HG03354 (cell line): Measurements from ENCODE around the gene DLL1.
"Not testable (repeated sequence)": the region's sequence is repeated elsewhere in the genome, so short reads cannot be mapped to it uniquely, and the experiment has no call there.

Source experiments
- ATAC-seq: cut with Tn5 transposase; IDR thresholded peaks from one replicate; pipeline ENCODE4 v1.9.1; 2021; ENCODE audit warnings: mild to moderate bottlenecking; ENCODE audit not compliant: unreplicated experiment, poor library complexity, severe bottlenecking

DLL1 gene

DNA sequence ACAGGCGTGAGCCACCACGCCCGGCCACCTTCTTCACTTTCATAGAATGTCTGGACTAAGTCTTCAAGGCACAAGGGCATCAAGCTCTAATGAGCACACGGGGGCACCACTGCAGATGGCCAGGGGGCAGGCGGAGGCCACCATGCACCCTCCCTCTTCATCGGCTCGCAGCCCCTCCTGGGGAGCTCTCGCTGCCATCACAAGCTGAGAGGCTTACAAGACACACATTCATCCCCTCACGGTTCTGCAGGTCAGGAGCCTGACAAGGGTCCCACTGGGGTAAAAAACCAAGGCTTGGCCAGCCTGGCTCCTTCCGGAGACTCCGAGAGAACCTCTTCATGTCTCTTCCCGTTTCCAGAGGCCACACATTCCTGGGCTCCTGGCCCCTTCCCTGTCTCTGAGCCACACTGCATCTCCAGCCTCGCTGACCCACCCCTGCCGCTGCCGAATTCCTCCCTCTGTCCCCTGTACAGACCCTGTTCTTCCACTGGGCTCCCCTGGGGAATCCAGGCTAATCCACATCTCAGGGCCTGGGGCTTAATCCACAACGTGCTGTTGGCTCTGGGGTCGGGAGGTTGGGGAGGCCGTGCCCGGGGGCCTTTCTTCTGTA lies 19.8 kb downstream of the DLL1 start:
- ATAC-seq, result no peak

DNA sequence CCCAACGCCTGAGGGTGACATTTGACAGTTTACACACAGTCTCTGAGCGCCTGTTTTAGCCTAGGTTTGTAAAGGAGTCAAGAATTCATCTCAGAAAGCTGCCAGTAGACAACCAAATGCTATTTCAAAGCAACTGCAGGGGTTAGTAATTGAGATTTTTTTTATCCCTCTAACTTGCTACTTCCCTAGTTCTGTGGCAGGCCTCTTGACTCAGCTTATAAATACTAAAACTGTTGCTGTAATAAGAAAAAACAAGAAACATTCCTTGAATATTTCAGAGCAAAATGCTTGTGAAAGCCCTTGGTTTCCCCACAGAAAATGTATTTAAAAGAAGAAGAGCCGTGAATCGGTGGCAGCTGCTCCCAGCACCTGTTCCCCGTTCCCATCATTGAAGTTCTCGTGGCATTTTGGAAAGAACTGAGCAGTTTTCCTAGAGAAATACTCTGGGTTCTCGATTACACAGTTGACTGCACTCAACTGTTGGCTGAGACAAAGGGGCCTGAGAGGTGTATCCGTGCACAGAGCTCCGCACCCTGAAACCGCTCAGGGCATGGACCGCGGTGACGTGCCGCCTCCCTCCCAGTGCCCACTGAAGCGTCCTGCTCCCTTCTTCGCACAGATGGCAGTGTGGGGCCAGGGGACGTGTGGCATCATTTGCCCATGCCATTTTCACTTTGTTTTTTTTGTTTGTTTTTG lies 20.9 kb downstream of the DLL1 start:
- no peak for ATAC-seq

DNA sequence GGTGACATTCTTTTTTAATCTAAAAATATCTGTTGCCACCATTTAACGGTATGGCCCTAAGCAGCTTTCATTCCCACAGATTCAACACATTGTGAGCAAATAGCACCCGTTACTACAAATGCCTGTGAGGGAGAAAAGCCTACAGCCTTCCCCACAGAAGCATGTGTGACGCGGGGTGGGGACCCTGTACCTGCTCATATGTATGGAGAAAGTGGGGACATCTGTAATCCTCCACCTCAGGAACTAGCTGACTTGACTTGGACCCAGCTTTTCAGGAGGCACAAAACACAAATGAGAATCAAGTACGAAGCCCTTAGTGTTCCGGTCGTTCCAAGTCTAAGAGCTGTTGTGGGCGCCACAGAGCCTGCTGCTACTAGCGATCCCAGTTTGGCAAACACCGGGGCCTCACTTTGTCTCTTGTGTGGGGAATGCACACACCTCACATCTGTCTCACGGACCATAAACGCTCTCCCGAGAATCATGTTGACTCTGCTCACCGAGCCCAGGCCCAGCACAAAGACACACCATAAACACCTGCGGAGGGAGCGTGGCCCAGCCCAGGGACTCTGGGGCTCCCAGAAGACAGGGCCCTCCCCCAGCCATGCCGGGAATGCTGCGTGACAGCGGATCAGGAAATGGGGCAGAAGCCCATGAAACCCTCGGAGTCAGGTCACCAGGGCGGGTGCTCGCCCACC lies 21.6 kb downstream of the DLL1 start:
- ATAC-seq, result no peak

DNA sequence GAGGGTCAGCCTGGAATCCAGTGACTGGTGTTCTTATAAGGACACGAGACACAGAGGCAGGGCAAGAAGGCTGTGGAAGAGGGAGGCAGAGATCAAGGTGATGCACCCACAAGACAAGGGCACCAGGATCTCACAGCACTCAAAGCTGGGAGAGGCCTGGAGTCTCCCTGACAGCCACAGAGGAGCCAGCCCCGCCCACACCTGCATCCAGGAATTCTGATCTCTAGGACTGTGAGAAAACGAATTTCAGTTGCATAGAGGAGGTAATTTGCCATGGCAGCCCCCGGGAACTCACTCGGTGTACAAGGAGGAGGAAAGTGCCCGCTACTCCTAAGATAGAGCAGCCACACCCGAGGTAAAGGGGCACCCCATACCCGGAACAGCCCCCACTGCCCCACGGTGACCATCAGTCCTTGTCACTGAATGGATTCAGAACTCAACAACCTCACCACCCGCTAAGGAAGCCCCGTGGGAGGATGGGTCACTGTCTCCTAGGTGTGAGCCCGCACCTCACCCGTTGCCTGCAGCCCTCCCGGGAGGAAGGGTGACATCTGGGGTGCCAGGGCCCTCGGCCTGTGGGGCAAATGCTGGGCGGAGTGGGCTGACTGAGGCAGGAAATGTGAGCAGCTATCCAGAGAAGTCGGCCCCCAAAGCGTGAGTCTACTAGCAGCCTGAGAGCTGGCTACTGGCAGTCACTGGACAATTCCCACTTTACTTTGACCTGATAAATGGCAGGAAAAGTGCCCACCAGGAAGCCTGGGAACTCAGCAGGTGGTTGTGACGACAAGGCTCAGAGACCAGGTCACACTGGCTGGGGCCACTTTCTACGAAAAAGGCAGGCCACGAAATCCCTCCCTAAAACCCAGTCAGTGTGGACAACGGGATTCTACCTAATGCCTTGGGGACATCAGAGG lies 22.4 kb downstream of the DLL1 start:
- no peak for ATAC-seq

DNA sequence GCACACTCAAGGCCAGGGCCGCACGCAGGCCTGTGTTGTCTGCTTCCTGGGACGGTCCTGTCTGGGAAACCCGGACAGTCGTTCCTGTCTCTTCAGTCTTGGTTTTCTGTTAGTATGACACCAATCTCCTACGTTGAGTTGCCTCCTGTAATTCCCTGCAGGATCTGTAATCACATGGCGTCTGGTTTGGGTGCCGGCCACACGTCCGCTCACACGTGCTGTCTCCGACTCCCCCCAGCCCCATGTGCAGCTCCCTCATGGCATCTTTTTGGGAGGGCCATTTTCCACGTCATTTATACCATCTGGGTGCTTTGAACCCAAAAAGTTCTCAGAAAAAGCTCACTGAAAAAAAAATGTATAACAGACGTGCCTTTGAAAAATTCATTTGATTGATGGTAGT lies 23.2 kb downstream of the DLL1 start:
- no peak for ATAC-seq

DNA sequence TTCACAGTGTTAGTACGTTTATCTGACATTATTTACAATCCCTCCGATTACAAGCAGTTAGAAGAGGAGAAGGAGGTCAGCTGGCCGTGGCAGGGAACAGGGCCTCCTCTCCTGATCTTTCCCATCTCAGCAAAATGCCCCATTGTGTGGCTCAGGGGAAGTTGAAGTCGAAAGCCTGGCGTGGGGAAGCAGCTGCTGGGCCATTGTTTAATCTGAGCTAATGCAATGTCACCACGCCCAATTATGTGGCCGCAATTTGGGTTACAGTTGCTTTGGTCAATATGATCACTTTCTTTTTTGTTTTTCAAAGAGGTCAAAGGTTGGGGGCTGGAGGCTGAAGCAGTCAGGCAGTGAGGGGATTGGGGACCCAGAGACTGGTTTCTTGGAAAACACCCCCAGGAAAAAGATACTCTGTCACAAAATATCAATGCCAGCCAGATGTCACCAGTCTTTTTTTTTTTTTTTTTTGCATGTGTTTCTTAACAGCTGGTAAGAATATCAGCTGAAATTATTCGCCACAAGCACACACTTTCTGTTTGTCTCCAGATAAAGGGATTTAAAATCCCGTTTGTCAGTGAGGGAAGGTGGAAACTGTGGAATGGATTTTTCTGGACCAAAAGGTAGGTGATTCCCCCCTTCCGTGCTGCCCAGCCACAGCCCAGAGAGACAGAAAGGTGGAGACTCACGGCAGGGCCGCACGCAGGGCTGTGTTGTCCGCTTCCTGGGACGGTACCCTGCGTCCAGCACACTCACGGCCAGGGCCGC lies 24.6 kb downstream of the DLL1 start:
- ATAC-seq, result no peak

DNA sequence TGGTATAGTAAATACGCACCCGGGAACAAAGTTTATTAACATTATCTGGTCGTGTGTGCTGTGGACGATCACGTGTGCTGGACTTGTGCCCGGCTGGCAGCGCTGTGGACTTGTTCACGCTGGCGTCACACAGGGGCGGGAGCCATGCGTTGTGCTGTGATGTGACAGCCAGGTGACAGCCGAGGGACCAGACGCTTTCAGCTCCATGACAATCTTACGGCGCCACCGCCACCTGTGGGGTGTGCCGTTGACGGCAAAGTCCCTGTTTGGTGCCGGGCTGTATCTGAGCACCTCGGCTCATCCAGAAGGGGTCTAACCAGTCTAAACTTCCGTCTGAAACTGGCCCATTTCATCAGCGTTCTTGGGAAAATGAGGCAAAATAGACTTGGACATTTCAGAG lies 25.2 kb downstream of the DLL1 start:
- ATAC-seq, result no peak

DNA sequence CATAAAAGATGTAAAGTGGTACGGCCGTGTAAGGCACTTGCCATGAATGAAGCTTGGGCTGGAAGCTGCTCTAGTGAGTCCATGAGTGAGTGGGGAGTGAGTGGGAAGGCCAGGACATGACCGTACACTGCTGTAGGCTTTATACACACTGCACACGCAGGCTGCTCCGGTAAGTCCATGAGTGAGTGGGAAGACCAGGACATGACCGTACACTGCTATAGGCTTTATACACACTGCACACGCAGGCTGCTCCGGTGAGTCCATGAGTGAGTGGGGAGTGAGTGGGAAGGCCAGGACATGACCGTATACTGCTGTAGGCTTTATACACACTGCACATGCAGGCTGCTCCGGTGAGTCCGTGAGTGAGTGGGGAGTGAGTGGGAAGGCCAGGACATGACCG lies 26.2 kb downstream of the DLL1 start:
- not testable (repeated sequence) for ATAC-seq

DNA sequence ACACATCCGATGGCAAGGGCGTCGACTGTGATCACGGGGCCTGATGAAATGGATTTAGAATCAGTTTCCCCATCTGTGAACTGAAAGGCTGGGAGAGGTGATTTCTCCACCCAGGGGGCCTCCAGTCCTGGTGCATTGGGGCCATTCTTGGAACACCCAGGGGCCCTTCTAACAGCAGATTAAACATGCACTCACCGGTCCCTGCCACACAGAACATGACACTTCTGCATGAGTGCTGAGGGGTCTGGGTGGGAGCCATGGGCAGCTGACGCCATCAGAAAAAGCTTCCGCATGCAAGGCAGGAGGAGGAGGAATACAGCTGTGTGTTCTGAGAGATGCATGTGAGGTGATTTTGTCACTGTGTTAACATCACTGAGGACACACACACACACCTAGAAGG lies 26.8 kb downstream of the DLL1 start:
- ATAC-seq, result no peak

DNA sequence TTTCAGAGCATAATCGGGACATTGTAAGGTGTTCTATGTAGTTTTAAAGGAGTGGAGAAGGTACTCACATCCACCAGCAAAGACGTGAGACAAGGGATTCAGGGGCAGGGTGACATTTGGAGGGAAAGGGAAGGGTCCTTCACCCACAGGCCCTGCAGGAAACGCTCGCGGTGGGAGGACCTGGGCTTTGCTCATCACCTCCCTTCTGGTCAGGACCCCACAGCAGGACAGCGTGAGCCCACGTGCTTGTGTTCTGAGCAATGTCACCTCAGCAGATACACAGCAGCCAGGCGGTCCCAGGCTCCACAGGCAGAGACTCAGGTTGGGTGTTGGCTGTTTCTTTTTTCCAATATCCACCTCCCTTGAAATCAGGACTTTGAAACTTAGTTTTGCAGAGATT lies 27.5 kb downstream of the DLL1 start:
- ATAC-seq, result no peak

DNA sequence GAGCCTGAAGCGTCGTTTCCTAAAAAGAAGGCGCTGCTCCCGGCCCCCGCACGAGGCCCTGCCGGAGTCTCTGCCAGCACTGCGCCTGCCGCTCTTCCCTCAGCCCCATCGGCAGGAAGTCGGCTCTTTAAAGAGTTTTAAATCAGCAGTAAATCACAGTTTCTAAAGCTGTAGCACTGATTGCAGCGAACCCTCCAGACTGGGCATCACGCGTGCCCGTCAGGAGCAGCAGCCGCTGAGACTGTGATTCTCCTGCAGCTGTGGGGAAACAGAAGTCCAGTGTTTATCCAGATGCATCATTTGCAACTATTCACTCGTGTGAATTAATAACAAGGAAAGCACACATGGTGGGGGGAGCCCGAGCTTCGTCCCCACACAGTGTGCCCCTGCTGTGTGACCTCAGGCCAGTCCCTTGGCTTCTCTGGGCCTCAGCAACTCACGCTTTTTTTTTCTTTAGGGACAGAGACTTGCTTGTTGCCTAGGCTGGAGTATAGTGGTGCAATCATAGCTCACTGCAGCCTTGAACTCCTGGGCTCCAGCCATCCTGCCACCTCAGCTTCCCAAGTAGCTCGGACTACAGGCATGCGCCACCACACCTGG lies 28.3 kb downstream of the DLL1 start:
- no peak for ATAC-seq

DNA sequence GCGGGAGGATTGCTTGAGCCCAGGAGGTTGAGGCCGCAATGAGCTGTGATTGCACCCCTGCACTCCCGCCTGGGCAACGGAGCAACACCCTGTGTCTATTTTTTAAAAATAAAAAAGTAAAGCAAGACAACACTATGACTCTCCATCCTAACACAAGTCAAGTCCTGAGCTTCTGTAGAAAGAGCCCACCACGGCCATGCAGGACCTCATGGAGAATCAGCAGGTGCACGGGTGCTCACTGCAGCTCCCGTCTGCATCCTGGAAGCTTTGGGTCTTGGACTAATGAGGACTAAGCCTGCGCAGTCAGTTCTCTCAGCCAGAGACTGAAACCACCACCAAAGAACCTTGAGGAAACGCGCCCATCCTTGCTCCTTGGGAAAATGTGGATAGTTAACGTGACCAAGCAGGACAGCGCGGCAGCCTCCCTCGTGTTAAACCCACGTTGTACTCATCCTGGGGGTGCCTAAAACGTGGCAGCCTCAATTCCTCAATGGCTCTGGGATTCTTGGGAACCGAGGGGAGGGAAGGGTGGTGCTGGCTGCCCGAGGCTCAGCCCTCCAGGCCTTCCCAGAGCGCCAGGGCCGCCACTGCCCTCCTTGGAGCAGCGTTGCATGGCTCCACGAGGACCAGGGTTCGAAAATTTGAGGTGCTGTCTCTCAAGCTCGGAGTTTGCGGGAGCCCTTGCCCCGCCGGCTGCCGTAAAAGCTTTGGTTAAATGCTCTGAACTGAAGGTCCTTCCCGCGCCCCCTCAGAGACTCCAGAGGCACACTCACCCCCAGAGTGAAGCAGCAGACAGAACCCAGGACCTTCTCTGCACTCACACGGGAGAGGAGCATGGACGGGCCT lies 29.0 kb downstream of the DLL1 start:
- ATAC-seq, result no peak

DNA sequence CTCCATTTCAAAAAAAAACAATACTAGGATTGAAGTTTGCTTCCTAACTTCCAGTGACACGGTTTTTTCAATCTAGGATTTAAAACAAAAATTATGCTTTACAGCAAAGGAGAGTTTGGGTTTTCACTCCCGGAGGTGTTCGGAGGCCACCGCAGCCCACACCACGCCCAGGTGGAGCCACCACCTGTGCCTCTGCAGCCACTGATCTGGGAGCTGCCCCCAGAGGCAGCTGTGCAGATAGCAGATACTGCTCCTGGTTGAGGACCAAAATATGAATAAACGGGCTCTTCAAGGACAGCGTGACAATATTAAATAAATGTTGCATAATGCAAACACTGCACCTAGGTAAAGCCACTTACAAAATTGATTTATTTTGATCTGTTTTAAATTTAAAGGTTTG lies 30.2 kb downstream of the DLL1 start:
- ATAC-seq, result no peak

DNA sequence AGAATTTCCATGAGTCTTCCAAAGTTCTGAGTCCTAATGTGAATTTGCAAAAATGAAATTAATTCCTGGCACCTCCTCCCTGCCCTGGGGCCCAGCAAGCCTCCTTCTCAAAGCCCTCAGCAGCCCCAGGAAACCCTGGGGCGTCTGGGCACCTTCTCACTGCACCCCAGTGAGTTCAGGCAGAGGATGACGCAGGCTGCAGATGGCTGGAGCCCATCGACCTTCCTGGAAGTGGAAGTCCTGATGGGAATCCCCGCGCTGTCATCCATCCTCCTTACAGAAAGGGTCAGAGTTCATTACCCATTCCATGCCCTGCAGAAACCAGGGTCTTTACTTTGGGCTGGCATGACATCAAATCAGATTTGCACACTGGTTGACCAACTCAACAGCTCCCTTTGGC lies 31.6 kb downstream of the DLL1 start:
- no peak for ATAC-seq

DNA sequence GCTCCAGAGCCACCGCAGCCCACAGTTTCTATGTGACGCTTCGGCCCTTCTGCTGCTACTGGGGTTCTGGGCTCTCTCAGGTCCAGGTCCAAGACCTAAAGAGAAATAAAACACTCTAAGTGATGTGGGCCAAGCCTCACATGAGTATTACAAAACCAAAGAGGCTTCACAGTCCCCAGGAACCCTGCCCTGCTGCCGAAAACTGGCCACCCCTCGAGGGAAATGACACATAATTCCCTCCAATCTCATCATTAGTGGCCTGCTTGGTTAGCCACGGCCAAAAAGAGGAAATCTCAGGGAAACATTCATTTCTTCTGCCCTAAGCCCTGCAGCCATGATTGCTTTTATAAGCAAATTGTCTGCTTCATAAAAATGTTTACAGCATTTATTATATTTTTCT lies 32.5 kb downstream of the DLL1 start:
- no peak for ATAC-seq

DNA sequence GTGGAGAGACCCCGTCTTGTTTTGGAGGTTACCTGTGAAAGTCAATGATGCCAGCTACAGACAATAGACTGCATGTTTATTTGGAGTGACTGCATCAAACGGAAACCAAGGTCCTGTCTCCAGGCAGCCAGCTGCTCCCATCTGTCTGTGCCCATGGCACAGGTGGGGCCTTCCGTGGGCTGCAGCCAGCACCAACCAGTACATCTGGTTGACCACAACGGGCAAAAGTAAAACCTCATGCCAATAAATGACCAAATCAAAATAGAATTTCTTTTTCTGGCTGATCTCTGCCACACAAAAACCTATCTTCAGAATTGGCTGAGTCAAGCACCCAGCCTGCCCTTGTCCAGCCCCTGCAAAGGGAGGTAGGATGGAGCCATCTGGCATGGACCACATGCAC lies 33.5 kb downstream of the DLL1 start:
- ATAC-seq, result no peak

DNA sequence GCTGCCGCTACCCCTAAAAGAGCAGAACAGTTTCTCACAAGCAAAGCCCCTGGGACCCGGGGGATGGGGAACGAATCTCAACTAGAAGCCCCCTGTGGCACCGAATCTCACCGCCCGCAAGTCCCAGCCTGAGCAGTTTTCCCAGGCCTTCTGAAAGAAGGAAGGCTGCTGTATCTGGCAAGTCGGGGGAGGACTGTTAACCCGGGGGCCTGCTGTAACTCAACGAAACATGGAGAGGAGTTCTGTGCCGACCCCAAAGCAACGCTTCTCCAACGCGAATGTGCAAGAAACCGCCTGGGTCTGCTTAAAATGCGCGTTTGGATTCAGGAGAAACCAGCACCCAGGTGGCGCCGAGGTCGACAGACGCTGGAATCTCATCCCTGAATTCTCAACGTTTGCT lies 34.2 kb downstream of the DLL1 start:
- ATAC-seq, result no peak

DNA sequence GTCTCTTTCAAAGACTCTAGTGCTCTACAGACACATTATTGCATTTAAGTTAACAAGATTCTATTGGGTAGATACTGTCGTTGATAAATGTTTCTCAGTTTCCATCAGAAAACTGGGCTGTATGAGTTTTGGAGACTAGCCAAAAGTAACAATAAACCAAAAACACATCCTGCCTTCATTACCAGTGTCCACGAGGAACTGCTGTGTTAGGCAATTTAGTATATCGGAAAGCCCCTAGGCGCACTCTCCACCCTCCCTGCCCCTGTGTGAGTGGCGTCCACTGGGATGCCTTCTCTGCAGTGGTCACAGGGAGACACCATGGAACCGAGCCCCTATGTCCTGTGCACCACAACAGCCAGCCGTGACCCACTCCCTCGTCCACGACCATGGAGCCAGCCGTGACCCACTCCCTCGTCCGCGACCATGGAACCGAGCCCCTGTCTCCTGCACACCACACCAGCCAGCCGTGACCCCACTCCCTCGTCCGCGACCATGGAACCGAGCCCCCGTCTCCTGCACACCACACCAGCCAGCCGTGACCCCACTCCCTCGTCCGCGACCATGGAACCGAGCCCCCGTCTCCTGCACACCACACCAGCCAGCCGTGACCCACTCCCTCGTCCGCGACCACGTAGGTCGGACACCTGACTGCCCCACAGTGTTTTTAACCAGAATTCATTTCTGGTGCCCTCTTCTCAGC lies 35.3 kb downstream of the DLL1 start:
- ATAC-seq, result no peak
